Measurements from ENCODE around the gene ITPR2.
"Not testable (repeated sequence)": the region's sequence is repeated elsewhere in the genome, so short reads cannot be mapped to it uniquely, and the experiment has no call there.

DNA sequence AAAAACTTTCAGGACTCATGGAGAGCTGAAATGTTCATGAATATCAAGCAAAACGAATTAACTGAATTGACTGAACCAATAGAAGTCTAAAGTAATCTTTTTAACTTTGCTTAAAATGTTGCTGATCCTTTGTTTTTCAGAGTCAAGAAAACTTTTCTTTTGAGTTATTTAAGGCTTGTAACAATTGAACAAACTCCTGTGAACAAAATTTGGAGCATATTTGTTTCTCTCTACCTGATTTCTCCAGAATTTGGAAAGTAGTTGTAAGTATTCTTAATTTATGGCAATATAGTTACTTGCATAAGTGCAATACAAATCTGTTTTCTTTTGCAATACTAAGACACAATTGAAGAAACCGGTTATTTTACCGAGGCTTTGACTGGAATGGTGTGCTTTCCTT is 77.6 kb downstream of the ITPR2 start:
- TF ChIP-seq POLR2AphosphoS5, GABPA (IDR thresholded peaks at IDR 0.05; ENCODE audit: low read depth): not testable (repeated sequence)
- TF ChIP-seq, protein P1, sequence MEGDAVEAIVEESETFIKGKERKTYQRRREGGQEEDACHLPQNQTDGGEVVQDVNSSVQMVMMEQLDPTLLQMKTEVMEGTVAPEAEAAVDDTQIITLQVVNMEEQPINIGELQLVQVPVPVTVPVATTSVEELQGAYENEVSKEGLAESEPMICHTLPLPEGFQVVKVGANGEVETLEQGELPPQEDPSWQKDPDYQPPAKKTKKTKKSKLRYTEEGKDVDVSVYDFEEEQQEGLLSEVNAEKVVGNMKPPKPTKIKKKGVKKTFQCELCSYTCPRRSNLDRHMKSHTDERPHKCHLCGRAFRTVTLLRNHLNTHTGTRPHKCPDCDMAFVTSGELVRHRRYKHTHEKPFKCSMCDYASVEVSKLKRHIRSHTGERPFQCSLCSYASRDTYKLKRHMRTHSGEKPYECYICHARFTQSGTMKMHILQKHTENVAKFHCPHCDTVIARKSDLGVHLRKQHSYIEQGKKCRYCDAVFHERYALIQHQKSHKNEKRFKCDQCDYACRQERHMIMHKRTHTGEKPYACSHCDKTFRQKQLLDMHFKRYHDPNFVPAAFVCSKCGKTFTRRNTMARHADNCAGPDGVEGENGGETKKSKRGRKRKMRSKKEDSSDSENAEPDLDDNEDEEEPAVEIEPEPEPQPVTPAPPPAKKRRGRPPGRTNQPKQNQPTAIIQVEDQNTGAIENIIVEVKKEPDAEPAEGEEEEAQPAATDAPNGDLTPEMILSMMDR (IDR thresholded peaks at IDR 0.05; ENCODE audit: insufficient read depth, low read length) = not testable (repeated sequence)
- TF ChIP-seq, protein P2, sequence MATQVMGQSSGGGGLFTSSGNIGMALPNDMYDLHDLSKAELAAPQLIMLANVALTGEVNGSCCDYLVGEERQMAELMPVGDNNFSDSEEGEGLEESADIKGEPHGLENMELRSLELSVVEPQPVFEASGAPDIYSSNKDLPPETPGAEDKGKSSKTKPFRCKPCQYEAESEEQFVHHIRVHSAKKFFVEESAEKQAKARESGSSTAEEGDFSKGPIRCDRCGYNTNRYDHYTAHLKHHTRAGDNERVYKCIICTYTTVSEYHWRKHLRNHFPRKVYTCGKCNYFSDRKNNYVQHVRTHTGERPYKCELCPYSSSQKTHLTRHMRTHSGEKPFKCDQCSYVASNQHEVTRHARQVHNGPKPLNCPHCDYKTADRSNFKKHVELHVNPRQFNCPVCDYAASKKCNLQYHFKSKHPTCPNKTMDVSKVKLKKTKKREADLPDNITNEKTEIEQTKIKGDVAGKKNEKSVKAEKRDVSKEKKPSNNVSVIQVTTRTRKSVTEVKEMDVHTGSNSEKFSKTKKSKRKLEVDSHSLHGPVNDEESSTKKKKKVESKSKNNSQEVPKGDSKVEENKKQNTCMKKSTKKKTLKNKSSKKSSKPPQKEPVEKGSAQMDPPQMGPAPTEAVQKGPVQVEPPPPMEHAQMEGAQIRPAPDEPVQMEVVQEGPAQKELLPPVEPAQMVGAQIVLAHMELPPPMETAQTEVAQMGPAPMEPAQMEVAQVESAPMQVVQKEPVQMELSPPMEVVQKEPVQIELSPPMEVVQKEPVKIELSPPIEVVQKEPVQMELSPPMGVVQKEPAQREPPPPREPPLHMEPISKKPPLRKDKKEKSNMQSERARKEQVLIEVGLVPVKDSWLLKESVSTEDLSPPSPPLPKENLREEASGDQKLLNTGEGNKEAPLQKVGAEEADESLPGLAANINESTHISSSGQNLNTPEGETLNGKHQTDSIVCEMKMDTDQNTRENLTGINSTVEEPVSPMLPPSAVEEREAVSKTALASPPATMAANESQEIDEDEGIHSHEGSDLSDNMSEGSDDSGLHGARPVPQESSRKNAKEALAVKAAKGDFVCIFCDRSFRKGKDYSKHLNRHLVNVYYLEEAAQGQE (IDR thresholded peaks at IDR 0.05; ENCODE audit: insufficient replicate concordance, low read depth) = not testable (repeated sequence)

All from HL-60 (cell line).